Measurements from ENCODE around the gene NANOGP8.

The NANOGP8 gene

GRCh38 chr15:35058534-35059054, 26.5 kb downstream of the NANOGP8 start:
- FAIRE-seq: peak; percentile 37

GRCh38 chr15:35055416-35056105, 29.5 kb downstream of the NANOGP8 start:
- FAIRE-seq: no peak

- no peak for FAIRE-seq
Measured at GRCh38 chr15:35054380-35054779, 30.7 kb downstream of the NANOGP8 start.

GRCh38 chr15:35047996-35048395, 37.1 kb downstream of the NANOGP8 start:
- FAIRE-seq: no peak

- FAIRE-seq: no peak
Measured at GRCh38 chr15:35047528-35047927, 37.6 kb downstream of the NANOGP8 start.

GRCh38 chr15:35043373-35044095, 41.6 kb downstream of the NANOGP8 start:
- no peak for FAIRE-seq

GRCh38 chr15:35040339-35041255, 44.5 kb downstream of the NANOGP8 start:
- FAIRE-seq: no peak

GRCh38 chr15:35038626-35039451, 46.3 kb downstream of the NANOGP8 start:
- no peak for FAIRE-seq

All from endometrium (tissue), 2 donors.